ENCODE measurements around the gene ZNF738.
"Not testable (repeated sequence)": the region's sequence is repeated elsewhere in the genome, so short reads cannot be mapped to it uniquely, and the experiment has no call there.

Gene ZNF738

GRCh38 chr19:21358768-21359451 is at the start of gene ZNF738:
ZNF738 (plus strand) TSS chr19:21359000; CDS start chr19:21359141, 141 bp downstream.
- peak; percentile 83 for DNase-seq

- not testable (repeated sequence) for DNase-seq
Measured at GRCh38 chr19:21312807-21313206, 46.0 kb upstream of the ZNF738 start.

GRCh38 chr19:21314676-21315075 is 44.1 kb upstream of the ZNF738 start:
- no peak for DNase-seq

DNA sequence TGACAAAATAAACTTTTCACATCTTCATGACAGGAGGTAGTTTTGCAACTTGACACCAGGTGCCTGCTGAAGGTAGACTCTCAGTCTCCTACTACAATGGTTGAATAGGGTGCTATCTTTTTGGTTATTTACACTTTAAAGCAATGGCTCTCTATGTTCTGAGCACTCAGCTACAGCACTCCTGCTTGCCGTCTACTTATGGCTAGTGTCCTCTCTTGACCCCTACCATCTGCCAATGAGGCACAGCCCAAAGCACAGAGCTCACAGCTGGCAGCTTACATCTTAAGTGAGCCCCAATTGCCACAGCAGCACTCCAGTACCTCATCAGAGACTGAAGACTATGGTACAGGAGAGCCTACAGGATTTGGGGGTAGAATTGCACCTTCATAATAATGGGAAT is 41.0 kb upstream of the ZNF738 start:
- DNase-seq, result no peak

- DNase-seq, result no peak
Measured at GRCh38 chr19:21321134-21321533, 37.7 kb upstream of the ZNF738 start.

- DNase-seq, result no peak
Measured at GRCh38 chr19:21321996-21322395, 36.8 kb upstream of the ZNF738 start.

DNA sequence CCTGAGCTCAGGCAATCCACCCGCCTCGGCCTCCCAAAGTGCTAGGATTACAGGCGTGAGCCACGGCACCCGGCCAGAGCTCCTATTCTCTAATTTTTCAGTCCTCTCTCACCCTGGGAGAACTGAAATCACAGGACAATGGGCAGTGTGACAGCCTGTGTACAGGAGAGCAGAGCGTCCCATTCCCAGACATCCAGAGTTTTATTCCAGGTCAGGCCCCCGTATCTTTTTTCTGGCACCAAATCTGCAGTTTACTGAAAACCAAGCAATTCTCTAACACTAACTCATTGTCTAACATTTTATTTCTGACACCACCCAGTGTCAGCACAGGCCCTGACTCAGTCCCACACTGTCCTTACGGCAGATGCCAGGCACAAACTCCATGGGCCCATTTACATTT is 36.3 kb upstream of the ZNF738 start:
- DNase-seq, result no peak

DNA sequence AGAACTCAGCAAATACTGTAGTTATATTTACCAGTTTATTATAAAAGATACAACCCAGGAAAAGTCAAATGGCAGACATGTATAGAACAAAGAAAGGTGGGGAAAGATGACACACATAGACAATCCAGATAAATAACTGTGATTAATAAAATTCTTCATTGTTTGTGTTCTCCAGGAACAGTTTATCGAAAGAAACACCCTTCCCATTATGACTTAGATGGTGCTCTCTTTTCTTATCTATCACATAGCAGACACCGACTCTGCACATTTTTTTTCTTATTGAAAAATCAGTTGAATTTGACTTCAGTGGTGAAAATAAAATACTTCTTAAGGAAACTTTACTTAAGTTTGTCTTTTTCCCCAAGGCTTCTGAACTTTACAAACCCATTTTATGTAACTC is 35.8 kb upstream of the ZNF738 start:
- no peak for DNase-seq

DNA sequence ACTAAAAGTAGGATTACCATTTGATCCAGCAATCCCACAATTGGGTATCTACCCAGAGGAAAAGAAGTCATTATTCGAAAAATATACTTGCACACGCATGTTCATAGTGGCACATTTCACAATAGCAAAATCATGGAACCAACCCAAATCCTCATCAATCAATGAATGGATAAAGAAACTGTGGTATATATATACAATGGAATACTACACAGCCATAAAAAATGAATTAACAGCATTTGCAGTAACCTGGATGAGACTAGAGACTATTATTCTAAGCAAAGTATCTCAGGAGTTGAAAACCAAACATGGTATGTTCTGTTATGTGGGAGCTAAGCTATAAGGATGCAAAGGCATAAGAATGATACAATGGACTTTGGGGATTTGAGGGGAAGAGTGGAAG is 32.6 kb upstream of the ZNF738 start:
- DNase-seq, result no peak

- DNase-seq, result no peak
Measured at GRCh38 chr19:21328406-21328805, 30.4 kb upstream of the ZNF738 start.

DNA sequence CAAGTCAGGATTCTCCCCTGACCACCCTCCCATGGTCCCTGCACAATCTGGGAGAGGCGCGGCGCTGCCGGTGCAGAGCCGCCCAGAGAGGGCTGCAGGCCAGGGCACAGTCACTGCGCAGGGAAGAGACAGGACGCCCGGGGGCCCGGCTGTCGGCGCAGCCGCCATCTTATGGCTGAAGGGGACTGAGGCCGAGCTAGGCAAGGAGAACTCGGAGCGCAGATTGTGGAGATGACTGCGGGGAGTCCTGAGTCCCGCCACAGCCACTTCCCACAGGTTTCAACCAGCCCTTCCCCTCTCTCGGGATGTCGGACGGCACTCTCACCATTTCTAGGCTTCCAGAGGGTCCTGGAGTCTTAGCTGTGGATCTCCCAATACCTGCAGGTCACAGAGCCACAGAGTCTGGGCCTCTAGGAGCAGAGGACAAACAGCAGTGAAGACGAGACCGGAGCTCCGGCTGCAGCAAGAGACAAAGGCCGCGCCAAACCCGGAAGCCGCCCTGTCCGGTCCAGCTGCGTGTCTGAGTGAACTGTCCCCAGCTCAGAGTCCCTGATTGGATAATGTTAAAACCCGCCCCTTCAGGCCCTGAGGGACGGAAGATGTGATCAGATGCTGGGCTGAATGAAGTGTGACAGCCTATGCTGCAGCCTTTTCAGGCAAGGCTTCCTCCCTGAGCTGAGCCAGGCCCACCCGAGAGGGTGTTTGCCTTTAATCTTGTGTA is 29.8 kb upstream of the ZNF738 start, which contains the start of gene ZNF708:
Gene ZNF708 (minus strand): TSS at position 526 of the 721 bp plus-strand sequence. CDS start 198 bp downstream, at position 328.
- DNase-seq, result peak; percentile 76

DNA sequence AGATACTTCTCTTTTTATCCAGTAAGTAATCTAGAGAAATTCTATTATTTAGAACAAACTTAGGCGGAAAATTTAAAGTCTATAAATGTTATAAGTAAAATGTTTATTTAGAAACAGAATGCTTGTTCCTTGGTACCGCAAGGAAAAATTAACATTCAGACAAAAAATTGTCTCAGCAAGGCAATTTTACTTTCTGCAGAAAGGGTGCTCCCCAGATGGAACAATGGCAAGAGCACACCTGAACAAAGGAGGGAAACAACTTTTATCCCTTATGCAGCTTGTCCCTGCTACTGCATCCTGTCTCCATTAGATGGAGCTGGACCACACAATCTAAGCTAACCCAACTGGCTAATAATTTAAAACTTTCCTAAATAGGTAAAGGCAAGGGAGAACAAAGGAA is 23.1 kb upstream of the ZNF738 start:
- no peak for DNase-seq

GRCh38 chr19:21344841-21345240 is 14.0 kb upstream of the ZNF738 start:
- not testable (repeated sequence) for DNase-seq

GRCh38 chr19:21352830-21353229 is 6.0 kb upstream of the ZNF738 start:
- DNase-seq, result no peak

DNA sequence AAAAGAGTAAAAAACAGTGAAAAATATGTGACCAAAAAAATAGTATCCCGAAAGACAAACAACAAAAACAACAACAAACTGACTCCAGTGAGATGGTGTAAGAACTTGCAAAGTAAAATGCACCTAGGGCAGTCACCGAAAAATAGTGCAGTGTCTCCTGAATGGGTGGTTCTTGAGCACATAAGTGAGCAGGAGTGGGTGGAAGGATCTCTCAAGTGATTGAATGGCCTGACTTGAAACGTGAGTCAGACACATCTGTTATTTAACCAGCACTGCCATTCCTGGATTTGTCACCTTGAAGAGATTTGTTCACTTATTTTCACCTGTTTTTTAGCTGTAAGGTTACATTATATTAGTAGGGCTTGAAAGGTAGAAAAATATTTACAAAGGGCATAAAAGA is 3.5 kb downstream of the ZNF738 start:
- DNase-seq, result no peak

GRCh38 chr19:21383980-21384582 is 25.3 kb downstream of the ZNF738 start:
- no peak for DNase-seq

DNA sequence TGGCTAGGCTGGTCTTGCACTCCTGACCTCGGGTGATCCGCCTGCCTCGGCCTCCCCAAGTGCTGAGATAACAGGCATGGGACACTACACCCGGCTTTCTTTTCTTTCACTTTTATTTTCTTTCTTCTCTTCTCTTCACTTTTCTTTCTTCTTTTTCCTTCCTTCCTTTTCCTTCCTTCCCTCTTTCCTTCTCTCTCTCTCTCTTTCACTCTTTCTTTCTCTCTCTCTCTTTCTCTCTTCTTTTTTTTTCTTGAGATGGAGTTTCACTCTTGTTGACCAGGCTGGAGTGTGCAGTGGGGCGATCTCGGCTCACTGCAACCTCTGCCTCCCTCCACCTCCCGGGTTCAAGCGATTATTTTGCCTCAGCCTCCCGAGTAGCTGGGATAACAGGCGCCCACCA is 37.3 kb downstream of the ZNF738 start:
- no peak for DNase-seq

DNA sequence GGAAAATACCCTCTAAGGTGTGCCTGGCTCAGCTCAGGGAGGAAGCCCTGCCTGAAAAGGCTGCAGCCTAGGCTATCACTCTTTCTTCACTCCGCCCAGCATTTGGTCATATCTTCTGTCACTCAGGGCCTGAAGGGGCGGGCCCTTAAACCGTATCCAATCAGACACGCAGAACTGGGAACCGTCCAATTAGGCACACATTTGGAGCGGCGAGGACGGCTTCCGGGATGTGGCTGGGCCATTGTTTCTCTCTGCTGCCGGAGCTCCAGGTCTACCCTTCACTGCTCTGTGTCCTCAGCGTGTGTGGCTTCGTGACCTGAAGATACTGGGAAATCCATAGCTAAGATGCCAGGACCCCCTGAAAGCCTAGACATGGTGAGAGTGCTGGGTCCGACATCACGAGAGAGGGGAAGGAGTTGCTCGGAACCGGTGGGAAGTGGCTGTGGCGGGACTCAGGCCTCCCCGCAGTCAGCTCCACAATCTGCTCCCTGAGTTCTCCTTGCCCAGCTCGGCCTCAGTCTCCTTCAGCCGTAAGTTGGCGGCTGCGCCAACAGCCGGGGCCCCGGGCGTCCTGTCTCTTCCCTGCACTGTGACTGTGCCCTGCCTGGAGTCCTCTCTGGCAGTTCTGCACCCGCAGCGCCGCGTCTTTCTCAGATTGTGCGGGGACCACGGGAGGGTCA is 38.2 kb downstream of the ZNF738 start, which contains the start of gene ZNF493:
Gene ZNF493 (plus strand): TSS at position 241 of the 680 bp plus-strand sequence. CDS start 105 bp downstream, at position 346.
- DNase-seq, result peak; percentile 92

GRCh38 chr19:21398851-21399250 is 40.1 kb downstream of the ZNF738 start:
- no peak for DNase-seq

DNA sequence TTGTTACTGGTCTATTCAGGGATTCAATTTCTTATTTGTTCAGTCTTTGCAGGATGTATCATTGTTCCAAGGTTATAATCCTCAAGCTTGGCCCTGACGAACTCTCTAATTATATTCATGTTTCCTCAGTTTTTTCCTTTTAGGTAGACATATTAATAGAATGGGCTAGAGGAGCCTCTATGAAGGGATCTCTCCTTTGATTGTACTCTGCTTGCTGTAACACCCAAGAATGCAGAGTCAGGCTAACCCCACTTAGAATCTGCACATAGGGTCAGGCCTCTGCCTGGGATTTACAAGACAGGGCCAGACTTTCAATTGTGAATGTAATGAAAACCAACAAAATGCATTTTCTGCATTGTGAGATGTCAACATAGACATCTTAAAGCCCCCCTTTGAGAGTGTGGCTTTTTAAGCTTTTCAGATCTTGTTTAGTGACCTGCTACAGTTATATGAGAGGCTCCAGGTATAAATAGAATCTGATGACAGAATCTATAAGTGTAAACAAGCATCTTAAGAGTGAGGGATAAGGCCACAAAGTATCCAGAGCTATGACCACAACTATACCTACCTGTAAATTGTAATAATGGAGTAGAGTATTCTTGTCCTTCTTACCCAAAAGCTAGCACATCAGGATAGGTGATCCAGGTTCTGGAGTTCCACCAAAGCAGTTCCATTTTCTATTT is 43.6 kb downstream of the ZNF738 start:
- no peak for DNase-seq

GRCh38 chr19:21410166-21410565 is 51.4 kb downstream of the ZNF738 start:
- DNase-seq, result no peak

GRCh38 chr19:21422244-21422643 is 63.4 kb downstream of the ZNF738 start:
- no peak for DNase-seq
